GM19452 (cell line): ENCODE results near the gene GPN3.
"Not testable (repeated sequence)": the region's sequence is repeated elsewhere in the genome, so short reads cannot be mapped to it uniquely, and the experiment has no call there.

Source experiments
- ATAC-seq: cut with Tn5 transposase; IDR thresholded peaks from one replicate; pipeline ENCODE4 v1.9.1; 2021; ENCODE audit not compliant: unreplicated experiment

Gene GPN3

DNA sequence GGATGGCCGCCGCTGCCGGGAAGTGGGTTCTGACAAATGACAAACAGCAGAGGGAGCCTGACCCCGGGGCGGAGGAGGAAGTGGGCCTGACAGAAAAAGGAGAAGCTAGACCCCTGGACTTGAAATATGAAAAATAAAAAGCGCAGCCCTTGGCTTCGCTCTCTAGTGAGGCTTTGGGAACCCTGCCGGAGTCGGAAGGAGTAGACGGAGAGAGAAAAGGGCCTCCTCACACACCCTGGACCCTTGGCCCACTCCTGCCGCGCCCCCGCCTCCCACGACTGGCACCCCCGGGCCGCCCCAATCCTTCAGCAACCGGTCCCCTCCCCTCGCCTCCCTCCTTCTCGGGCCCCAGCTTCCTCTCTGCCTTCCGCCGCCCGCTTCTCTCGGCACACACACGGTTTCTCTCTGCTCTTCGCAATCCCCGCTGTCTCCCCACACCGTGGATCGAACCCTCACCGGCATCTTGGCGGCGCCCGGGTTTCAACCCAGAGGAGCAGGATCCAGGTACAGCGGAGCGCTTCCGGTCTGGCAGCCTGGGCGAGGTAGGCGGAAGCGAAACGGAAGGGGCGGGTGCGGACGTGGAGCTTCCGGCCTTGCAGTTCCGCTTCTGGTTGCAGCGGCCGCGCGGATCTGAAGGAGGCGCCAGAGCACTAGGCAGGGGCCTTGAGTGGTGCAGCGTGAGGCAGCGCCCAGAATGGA, 18.1 kb downstream of the GPN3 start, which contains the start of gene ARPC3:
ARPC3 (minus strand) TSS at position 539 of the 699 bp plus-strand sequence; CDS start at position 462, 77 bp downstream.
- ATAC-seq, result peak; percentile 91

GRCh38 chr12:110444455-110444854, 23.6 kb downstream of the GPN3 start:
- ATAC-seq, result no peak

DNA sequence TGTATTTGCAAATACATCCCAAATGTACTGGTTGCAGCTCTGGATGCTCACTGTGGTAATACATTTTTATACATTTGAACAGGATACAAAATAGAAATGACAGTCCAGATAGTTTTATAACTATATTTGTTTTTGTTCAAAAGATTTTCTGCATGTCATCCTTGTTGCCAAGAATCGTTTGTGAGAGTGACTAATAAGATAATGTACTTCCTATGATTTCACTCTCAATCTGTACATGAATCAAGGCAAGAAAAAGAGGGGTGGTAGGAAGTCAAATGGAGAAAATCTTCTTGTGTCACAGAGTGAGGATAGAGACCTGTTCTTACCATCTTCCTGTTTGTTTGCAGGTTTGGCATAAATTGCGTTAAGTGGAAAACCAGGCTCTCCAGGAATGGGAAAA, 31.8 kb downstream of the GPN3 start:
- no peak for ATAC-seq

DNA sequence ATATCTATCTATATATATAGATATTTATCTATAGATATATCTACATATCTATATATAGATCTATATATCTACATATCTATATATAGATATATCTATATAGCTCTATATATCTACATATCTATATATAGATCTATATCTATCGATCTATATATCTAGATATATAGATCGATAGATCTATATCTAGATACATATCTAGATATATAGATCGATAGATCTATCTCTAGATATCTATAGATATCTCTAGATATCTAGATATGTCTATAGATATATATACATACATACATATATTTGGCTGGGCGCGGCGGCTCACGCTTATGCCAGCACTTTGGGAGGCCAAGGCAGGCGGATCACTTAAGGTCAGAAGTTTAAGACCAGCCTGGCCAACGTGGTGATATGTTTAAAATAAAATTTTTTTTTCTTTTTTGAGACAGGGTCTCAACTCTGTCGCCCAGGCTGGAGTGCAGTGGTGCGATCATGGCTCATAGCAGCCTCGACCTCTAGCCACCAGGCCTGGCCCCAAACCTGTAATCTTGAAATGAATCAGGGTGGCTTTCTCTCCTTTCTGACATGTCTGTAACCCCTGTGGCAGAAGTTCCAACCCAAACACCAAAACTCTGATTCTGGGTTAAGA, 36.0 kb downstream of the GPN3 start:
- no peak for ATAC-seq

DNA sequence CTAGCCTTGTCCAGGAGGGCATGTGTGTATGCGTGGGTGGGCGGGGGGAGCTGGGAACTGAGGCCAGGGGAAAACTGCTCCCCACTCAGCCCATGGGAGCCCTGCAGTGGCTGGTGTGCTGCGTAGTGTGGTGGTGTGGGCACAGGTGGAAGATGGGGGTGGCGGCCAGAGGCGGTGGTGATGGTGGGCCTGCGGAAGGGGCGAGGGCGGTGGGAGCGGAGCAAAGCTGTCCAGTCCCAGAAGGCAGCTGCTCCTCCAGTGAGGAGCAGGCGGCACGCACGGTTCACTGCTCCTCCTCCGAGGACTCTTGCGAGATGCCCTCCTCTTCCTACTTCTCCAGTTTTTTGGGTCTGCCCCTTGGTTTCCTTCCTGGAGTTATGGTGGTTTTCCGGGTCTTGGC, 38.4 kb downstream of the GPN3 start:
- ATAC-seq, result not testable (repeated sequence)

DNA sequence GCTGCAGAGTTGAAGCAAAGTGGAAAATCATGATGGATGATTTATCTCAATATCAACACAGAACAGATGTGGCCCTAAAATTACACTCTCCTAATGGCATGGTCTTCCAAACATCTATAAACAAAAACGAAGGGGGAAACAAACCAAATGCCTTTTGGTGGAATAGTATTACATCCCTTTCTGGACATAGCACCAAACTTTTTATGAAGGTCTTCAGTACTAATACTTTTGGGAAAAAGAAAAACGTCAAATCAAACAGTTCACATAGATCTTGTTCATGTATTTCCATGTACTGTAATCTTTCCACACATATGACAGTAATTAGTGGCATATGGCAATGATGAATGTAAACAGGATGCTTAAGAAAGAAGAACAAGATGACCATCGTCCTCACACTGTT, 41.7 kb downstream of the GPN3 start:
- no peak for ATAC-seq

DNA sequence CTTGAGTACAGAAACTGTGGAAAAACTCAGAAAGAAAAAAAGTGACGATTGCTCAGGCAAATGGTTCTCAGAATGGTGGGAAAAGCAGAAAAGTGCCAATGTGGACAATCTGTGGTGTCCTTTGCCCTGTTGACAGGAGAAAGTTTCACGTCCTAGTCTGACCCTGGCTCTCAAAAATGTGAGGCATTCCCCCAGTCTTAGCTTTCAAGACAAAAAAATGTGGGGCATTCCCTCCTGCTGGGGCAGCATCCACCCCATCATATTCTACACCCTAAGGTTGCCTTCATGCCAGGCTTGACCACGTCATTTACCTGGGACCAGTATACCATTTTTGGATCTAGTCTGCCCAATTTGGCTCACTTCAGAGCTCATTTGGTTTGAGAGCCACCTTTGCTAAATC, 43.8 kb downstream of the GPN3 start:
- no peak for ATAC-seq

DNA sequence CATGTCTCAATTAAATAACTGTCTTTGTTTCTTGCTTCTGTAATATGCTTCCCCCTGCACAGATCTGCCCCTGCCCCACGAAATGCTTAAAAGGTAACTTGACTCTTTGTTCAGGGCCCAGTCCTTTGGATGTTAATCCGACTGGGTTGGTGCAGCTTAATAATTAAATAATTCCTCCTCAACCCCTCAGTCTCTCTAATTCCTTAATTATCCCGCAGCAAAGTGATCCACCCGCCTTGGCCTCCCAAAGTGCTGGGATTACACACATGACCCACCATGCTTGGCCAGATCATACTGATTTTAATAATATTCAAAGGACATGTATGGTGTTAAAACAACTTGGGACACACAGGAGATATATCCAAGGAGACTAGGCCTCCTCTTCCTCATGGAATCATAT, 46.4 kb downstream of the GPN3 start:
- no peak for ATAC-seq

GRCh38 chr12:110421159-110421661, 46.8 kb downstream of the GPN3 start:
- no peak for ATAC-seq

DNA sequence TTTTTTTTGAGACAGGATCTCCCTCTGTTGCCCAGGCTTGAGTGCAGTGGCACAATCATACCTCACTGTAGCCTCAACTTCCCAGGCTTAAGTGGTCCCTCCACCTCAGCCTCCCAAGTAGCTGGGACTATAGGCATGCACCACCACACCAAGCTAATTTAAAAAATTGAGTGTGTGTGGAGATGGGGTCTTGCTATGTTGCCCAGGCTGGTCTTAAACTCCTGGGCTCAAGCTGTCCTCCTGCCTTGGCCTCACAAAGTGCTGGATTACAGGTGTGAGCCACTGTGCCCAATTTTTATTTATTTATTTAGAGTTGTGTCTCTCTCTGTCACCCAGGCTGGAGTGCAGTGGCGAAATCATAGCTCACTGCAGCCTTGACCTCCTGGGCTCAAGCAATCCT, 47.4 kb downstream of the GPN3 start:
- ATAC-seq, result not testable (repeated sequence)

DNA sequence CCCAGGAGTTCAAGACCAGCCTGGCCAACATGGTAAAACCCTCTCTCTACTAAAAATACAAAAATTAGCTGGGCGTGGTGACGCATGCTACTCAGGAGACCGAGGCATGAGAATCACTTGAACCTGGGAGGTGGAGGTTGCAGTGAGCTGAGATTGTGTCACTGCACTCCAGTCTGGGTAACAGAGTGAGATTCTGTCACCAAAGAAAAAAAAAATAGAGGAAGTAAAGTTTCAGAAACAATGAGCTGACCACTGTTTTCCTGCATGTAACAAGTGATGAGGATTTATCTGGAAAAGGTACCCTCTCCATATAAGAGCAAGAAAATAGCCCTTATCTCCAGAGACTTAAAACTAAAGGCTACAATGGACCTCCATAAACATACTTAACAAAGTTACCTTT, 50.9 kb downstream of the GPN3 start:
- not testable (repeated sequence) for ATAC-seq

DNA sequence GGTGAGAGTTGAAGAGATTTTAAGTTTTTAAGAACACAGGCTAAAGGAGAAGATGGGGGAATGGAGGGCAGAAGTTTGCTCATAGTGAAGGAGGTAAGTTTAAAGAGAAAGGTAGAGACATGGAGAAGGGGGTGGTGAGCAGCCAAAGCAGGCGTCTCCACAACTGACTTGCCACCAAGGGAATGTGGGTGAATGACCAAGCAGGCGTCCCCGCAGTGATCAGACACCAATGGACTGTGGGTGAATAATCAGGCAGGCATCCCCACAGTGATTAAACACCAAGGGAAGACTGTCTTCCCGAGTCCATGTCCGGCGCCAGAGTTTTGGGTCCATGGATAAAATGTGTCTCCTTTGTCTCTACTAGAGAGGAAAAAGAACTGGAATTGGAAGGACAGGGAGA, 58.0 kb downstream of the GPN3 start:
- not testable (repeated sequence) for ATAC-seq

GRCh38 chr12:110405126-110405662, 62.9 kb downstream of the GPN3 start:
- ATAC-seq, result not testable (repeated sequence)

GRCh38 chr12:110403976-110404682, 63.9 kb downstream of the GPN3 start:
- ATAC-seq, result peak; percentile 41

- peak; percentile 69 for ATAC-seq
These were observed 64.7 kb downstream of the GPN3 start, which contains the start of gene ANAPC7 for GRCh38 chr12:110403146-110403975. Gene ANAPC7, minus strand, starts transcription at chr12:110403708. Its CDS starts 81 bp downstream, at chr12:110403627.
